ENCODE results near the gene SLC33A1. TPM values are rescaled to one million over a fixed set of nuclear protein-coding genes. Genes with fewer than 3 reads are reported as not detected.

The SLC33A1 gene
- polyA plus RNA-seq, 3 donors = 9.7 to 19.1 (median 15.0) TPM

DNA sequence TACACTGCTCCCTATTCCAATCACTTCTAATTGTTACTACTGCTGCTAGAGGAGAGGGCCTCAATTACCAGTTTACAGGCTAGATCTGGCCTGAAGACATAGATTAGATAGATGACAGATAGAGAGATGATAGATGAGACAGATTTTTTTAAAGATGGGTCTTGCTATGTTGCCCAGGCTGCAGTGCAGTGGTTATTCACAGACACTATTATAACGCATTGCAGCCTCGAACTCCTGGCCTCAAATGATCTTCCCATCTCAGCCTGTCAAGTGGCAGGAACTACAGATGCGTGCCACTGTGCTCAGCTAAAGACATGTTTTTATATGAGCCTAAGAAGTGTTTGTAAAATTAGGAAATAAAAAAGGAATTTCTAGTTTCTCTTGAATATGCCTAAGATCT, 6.2 kb downstream of the SLC33A1 start:
- Histone ChIP-seq H4K20me1 (ENCODE audit: insufficient read depth, low read length) (peaks cover 62% of the 10 kb centered on the region), H3K79me2 (ENCODE audit: insufficient read depth, low read length) (peaks cover 89% of the 10 kb centered on the region), H3K4me2 (replicated peaks; ENCODE audit: extremely low read depth, low read length, poor library complexity, severe bottlenecking) (no peak overlapping the region), H3K36me3 (replicated peaks in 1 of 2; ENCODE audit: control insufficient read depth in 1 of 2, insufficient read depth in 2 of 2, low read length in 2 of 2) (peaks cover 0 to 12% of the 10 kb centered on the region in 2 donors), H3K4me1 (ENCODE audit: control insufficient read depth in 1 of 2, insufficient read depth in 2 of 2, low read length in 2 of 2) (peaks cover 26 to 27% of the 10 kb centered on the region in 2 donors), H3K4me3 (replicated peaks in 1 of 3; ENCODE audit: low read depth in 2 of 3, low read length in 3 of 3) (no peak overlapping the region), H3K27ac (ENCODE audit: low read depth in 1 of 2, low read length in 2 of 2) (no peak overlapping the region), H3K9me3 (replicated peaks in 1 of 2; ENCODE audit: control insufficient read depth in 1 of 2, insufficient read depth in 1 of 2, low read length in 2 of 2) (no peaks in the 10 kb centered on the region), H3K27me3 (ENCODE audit: control insufficient read depth in 2 of 2, insufficient read depth in 2 of 2, low read length in 2 of 2) (no peaks in the 10 kb centered on the region), H2AFZ (ENCODE audit: insufficient read depth, low read depth, low read length, poor library complexity, severe bottlenecking) (no peak overlapping the region), H3K9ac (ENCODE audit: insufficient read depth, low read length, poor library complexity, severe bottlenecking) (no peak overlapping the region)
- no peak for DNase-seq
- intact Hi-C loops (cut with micrococcal nuclease) = no loop called here
- H3K36me3 Mint-ChIP-seq = peaks cover 6 to 29% of the 10 kb centered on the region in 2 donors
- H3K27me3 Mint-ChIP-seq (ENCODE audit: low read depth in 3 of 3) = no peaks in the 10 kb centered on the region
- H3K27ac Mint-ChIP-seq = peak overlapping the region in 4 of 7 donors; percentile 4 to 42 (median 20)
- H3K4me3 Mint-ChIP-seq = no peak overlapping the region
- no peaks in the 10 kb centered on the region for H3K9me3 Mint-ChIP-seq
- H3K4me1 Mint-ChIP-seq = peaks cover 59% of the 10 kb centered on the region
- no peak for TF ChIP-seq CTCF (IDR thresholded peaks at IDR 0.05)
- no CpG with 5 or more reads among the region's 3 CpGs for whole genome bisulfite sequencing (ENCODE audit: insufficient coverage)

DNA sequence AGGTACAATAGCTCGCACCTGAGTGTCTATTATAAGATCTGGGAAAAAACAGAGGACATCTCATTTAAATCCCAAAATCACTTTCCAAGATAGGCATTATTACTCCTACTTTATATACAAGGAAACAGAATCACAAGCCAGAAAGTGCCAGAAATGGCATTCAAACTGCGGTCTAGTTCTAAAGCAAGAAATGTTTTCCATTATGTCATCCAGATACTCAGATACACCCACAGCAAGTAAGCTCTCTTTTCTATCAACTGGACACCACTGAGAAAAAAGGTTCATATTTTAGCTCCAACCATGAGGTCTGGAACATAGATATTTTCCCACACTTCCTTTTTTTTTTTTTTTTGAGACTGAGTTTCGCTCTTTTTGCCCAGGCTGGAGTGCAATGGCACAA, 8.1 kb downstream of the SLC33A1 start:
- H3K4me1 Mint-ChIP-seq = peaks cover 40% of the 10 kb centered on the region

More for the DNA sequence above, 8.1 kb downstream of the SLC33A1 start:
- Histone ChIP-seq H4K20me1 (ENCODE audit: insufficient read depth, low read length) (peaks cover 51% of the 10 kb centered on the region), H3K27me3 (ENCODE audit: control insufficient read depth in 2 of 2, insufficient read depth in 2 of 2, low read length in 2 of 2) (no peaks in the 10 kb centered on the region), H3K4me2 (replicated peaks; ENCODE audit: extremely low read depth, low read length, poor library complexity, severe bottlenecking) (no peak overlapping the region), H3K4me3 (replicated peaks in 1 of 3; ENCODE audit: low read depth in 2 of 3, low read length in 3 of 3) (no peak overlapping the region), H3K27ac (ENCODE audit: low read depth in 1 of 2, low read length in 2 of 2) (no peak overlapping the region), H2AFZ (ENCODE audit: insufficient read depth, low read depth, low read length, poor library complexity, severe bottlenecking) (no peak overlapping the region), H3K79me2 (ENCODE audit: insufficient read depth, low read length) (peaks cover 76% of the 10 kb centered on the region), H3K4me1 (ENCODE audit: control insufficient read depth in 1 of 2, insufficient read depth in 2 of 2, low read length in 2 of 2) (peaks cover 8 to 9% of the 10 kb centered on the region in 2 donors), H3K36me3 (replicated peaks in 1 of 2; ENCODE audit: control insufficient read depth in 1 of 2, insufficient read depth in 2 of 2, low read length in 2 of 2) (peaks cover 0 to 12% of the 10 kb centered on the region in 2 donors), H3K9ac (ENCODE audit: insufficient read depth, low read length, poor library complexity, severe bottlenecking) (no peak overlapping the region), H3K9me3 (replicated peaks in 1 of 2; ENCODE audit: control insufficient read depth in 1 of 2, insufficient read depth in 1 of 2, low read length in 2 of 2) (no peaks in the 10 kb centered on the region)
- WGBS (ENCODE audit: insufficient coverage) = 100% methylated on average over 1 of the region's 3 CpGs
- intact Hi-C loops (cut with micrococcal nuclease) = no loop called here
- no peak for DNase-seq
- TF ChIP-seq CTCF (IDR thresholded peaks at IDR 0.05) = no peak
- Mint-ChIP-seq H3K27me3 (ENCODE audit: low read depth in 3 of 3) (no peaks in the 10 kb centered on the region), H3K36me3 (peaks cover 7 to 27% of the 10 kb centered on the region in 2 donors), H3K4me3 (no peak overlapping the region), H3K9me3 (no peaks in the 10 kb centered on the region), H3K27ac (peak overlapping the region in 1 of 7 donors; percentile 22)
